Right kidney (tissue), 1 donor: ENCODE measurements around the gene SLC17A2.
"Not testable (repeated sequence)": the region's sequence is repeated elsewhere in the genome, so short reads cannot be mapped to it uniquely, and the experiment has no call there.

ENCODE experiments used
- DNase-seq: peaks from one replicate; pipeline ENCODE4 v3.0.0-alpha.2; 2016

SLC17A2 gene

GRCh38 chr6:25952535-25952934 lies 22.0 kb upstream of the SLC17A2 start:
- DNase-seq, result no peak

DNA sequence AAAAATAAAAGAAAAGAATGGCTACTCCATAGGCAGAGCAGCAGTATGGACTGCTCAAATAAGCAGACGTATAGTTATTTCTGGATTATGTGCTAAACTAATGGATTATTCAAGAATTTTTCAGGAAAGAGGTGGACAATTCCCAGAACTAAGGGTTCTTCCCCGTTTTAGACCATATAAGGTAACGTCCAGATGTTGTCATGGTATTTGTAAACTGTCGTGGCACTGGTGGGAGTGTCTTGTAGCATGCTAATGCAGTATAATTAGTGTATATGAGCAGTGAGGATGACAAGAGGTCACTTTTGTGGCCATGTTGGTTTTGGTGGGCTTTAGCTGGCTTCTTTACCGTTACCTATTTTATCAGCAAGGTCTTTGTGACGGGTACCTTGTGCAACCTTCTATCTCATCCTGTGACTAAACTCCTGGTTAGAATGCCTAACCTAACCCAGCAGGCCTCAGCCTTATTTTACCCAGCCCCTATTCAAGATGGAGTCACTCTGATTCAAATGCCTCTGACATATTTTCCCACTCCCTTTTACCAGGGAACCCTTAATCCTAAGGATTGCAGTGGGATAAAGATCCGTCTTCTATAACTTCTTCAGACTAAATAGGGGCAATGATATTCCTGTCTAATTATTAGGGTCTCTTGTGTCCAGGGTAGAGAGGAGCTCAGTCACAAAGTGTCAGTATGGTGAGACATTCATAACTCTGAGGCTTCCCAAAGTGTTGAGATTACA lies 21.0 kb upstream of the SLC17A2 start:
- DNase-seq, result no peak

GRCh38 chr6:25950297-25950696 lies 19.8 kb upstream of the SLC17A2 start:
- no peak for DNase-seq

DNA sequence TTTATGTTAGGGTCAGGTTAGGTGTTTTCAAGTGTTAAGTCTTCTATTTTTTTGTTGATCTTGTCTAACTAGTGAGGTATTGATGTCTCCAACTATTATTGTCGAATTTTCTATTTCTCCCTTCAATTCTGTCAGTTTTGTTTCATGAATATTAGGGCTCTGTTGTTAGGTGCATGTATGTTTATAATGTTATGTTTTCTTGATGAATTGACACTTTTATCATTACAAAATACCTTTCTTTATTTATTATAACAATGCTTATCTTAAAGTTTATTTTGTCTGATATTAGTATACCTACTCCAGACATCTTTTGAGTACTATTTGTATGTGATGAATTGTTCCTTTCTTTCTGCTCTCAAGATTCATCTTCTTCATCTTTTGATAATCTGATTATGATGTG lies 19.2 kb upstream of the SLC17A2 start:
- DNase-seq, result no peak

GRCh38 chr6:25947492-25947891 lies 17.0 kb upstream of the SLC17A2 start:
- DNase-seq, result not testable (repeated sequence)

- DNase-seq, result no peak
Observed at GRCh38 chr6:25946631-25947030, 16.1 kb upstream of the SLC17A2 start.

- DNase-seq, result not testable (repeated sequence)
Observed at GRCh38 chr6:25945738-25946137, 15.2 kb upstream of the SLC17A2 start.

- no peak for DNase-seq
Observed at GRCh38 chr6:25944688-25945574, 14.4 kb upstream of the SLC17A2 start.

- DNase-seq, result no peak
Observed at GRCh38 chr6:25943887-25944286, 13.4 kb upstream of the SLC17A2 start.

DNA sequence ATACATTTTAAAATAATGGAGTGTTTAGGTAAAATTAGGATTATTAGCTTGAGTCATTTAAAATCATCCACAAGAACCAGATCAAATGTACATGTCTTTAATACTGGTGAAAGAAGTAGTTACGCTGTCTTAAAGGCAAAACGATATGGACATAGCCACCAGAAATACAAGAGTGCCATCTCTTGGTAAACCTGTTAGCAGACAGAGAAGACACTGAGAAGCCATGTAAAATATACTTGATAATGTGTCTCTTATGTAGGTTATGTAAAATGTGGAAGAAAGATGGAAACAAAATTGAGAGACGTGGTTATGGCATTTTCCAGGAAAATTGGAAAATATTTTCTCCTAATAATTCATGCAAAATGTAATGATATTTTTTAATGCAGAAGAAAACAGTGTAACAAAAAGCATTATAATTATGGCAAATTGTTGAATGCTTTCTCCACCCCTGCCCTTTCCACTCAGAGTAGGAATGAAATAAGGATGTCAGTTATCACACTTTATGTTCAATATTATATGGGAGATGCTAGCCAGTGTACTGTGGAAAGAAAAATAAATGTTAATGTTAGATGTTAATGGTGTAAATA lies 12.2 kb upstream of the SLC17A2 start:
- no peak for DNase-seq

GRCh38 chr6:25939593-25939992 lies 9.1 kb upstream of the SLC17A2 start:
- DNase-seq, result no peak

DNA sequence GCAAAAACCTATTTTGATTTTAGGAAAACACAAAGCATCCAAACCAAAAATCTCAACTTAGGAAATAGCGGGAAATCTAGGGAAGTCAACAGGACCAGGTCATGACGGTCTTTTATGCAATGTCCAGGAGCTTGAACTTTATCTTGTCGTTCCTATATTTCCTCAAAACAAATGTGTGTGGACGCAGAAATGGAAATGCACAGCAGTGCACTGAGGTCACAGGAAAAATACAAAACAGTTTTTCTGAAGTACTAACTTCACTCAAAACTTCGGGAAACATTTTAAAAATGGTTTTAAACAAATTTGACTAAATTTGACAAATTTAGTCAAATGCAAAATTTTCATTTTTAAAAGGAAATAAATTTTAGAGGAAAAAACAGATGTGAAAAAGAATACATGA lies 5.5 kb upstream of the SLC17A2 start:
- DNase-seq, result no peak

DNA sequence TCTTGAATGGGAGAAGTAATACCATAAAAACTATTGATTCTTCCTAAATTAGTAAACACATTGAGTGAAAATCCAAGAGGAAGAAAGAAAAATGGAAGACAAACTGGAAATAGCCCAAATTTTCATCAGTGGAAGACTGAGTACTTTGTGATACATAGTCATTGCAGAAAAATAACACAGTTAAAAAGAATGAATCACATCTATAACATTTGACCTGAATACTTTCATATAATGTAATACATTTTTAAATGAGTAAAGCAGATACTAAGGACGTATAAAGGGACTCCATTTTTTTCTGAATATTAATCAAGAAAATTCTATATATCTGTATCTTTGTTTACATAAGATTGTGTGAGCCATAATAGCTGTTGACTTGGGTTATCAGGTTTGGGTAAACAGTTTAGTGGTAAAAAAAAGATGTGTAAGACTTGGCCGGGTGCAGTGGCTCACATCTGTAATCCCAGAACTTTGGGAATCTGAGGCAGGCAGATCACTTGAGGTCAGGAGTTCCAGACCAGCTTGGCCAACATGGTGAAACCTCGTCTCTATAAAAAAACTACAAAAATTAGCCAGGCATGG lies 4.3 kb upstream of the SLC17A2 start:
- DNase-seq, result no peak

- no peak for DNase-seq
Observed at GRCh38 chr6:25934156-25934555, 3.7 kb upstream of the SLC17A2 start.

- DNase-seq, result no peak
Observed at GRCh38 chr6:25931411-25931709, 869 bp upstream of the SLC17A2 start.

DNA sequence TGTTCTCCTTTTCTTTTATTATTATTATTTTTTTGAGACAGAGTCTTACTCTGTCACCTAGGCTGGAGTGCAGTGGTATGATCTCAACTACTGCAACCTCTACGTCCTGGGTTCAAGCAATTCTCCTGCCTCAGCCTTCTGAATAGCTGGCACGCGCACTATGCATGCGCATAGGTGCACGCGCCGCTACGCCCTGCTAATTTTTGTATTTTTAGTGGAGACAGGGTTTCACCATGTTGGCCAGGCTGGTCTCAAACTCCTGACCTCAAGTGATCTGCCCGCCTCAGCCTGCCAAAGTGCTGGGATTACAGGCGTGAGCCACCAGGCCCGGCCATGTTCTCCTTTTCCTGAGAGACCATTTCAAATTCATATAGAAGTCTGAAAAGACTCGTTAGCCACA lies 706 bp downstream of the SLC17A2 start:
- DNase-seq, result not testable (repeated sequence)

DNA sequence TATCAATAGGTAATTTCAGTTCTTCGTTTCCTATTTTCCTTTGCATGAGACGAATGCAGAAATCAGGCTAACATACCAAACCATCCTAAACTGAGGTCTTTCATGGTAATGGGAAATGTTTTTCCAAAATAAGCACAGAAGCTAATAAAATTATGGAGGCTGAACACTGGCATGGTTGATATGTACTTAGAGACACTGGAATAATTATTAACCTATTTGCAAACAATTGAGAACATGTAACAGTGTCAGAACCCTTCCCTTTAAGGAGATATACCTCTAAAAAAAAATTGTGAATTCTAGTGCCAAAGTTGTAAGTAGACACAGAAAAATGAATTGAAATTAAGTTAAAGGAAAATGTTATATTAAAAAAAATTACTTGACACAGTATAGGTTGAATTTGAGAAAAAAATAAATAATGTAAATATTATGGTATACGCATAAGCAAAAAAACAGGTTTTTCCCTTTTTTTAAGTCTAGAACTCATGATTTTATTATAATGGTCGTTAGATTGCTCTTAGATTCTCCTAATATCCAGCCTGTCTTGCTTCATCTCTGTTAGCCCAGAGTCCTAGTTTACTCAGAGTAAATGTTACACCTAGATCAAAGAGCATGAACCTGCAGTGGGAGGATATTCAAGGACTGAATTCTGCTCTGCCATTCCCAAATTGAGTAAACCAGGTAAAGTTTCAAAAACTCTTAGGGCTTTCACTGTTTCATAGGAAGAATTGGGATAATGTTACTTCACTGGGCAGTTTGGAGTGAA lies 1.7 kb downstream of the SLC17A2 start:
- no peak for DNase-seq

DNA sequence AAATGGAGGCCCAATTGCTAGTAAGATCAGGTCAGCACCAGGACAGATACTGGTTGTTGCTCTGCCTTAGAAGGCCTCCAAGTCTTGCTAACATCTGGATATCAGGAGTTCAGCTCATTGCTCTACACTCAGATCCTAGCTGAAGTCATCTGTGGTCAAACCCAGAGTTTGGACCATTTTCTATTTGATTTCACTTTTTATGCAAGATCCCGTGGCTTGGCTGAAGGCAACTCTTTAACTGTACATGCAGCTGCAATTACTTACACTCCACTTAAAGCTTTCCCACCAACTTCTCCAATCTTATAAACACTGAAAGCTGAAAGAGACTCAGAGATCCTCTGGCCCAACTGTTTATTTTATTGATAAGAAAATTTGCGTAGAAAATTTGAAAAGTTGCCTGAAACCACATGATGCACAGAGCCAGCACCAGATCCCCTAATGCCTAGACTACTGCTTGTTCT lies 2.7 kb downstream of the SLC17A2 start:
- no peak for DNase-seq

DNA sequence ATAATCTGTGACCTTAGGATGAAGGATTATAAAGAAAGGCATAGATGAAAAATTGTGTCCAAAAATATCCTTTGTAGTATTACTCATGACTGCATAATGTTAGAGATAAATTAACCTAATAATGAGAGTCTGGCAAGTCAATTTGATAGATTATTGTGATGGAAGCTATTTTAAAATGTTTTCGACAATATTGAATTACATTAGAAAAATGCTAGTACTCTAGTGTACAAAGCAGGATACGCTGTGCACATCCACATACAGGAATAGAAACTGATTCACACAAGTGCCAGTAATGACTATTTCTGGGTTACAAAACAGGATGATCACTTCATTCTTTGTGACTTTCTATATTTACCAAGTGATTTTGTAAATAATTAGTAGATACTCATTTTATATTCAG lies 3.3 kb downstream of the SLC17A2 start:
- no peak for DNase-seq

DNA sequence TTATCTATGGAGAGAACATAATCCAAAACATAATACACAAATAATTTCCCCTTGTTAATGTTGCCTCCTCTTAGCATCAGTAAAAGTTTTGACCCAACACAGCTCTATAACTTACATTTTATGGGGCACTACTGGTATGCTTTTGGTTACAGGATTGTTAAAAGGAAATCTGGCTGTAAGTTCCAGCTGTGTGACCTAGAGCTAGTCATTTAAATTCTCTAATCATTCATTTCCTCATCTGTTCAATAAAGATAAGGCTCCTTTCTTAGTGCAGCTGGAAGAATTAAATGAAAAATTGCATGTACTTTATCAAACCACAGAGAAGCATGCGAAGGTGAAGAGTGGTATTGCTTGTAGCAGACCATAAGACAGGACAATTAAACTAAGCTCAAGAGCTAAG lies 4.6 kb downstream of the SLC17A2 start:
- DNase-seq, result no peak

GRCh38 chr6:25922301-25922700 lies 8.2 kb downstream of the SLC17A2 start:
- no peak for DNase-seq

DNA sequence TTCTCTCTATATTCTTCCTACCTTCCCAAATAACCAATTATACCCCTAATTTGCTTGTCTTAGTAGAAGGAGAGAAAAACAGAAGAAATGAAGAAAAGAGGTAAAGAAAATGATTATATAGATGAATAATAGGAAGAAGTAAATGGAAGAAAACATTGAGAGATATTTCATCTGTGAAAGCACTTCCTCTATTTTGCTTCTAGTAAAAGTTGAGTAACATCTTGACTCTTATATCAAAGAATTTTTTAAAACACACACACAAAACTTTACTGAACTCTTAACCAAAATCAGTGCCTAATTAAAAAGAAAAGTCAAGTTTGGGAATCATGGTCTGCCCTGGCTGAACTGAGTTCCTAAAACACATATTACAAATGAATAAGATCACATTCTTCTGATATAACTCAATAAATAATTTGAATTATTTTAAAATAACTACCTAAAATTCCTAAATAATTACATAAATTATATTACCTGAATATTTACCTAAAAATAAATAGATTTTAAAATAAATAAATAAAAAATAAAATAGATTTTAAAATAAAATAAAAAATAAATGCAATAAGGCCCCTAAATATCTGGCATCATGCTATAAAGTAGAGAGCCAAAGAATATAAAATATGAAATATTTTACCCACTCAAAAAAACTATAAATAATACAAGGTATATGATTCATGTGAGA lies 8.8 kb downstream of the SLC17A2 start:
- DNase-seq, result no peak
